ENCODE results near the gene CFAP77.

The CFAP77 gene

DNA sequence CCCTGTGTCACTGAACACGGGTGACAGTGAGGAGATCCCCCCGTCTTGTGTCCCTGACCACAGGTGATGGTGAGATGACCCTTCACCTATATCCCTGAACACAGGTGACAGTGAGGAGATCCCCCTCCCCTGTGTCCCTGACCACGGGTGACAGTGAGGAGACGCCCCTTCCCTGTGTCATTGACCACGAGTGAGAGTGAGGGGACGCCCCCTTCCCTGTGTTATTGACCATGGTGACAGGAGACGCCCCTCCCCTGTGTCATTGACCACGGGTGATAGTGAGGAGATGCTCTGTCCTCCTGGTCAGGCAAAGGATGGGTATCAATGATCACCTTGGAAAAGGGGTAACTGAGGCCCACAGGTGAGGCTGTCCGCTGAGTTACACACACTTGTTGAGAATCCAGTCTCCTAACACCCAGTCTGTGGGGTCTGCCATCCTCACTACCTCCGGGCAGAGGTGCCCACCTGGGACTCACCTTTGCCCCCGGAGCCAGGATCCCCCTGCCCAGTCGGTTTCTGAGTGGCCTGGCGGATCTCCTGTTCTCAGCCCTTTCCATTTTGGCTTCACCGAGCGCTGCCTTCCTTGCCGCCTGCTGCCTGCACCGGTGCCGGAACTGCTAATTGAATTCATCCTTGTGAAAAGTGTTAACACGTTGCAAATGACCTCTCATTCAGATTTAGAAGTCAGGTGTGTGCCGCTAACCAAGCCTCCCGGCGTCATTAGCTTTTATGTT, 104.2 kb downstream of the CFAP77 start:
- in situ Hi-C loops (cut with MboI; ENCODE audit: low sequenced_read_pairs), result no loop called here

DNA sequence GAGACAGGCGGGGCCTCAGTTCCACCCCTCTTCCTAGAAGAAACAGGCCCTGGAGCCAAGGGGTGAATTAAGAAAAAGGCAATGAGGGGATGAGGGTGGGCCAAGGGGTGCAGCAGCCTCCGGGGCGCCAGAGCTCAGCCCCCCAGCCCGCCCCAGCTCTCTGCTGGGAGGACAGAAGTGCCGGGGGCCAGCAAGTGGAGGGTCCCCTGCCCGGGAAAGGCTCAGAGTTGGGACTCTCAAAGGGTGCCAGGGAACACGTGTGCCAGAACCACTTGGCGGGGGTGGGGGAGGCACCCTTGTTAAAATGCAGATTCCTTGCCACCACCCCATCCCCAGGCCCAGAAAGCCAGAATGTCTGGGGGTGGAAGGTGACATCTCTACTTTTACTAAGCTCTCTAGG, 104.8 kb downstream of the CFAP77 start:
- in situ Hi-C loops (cut with MboI; ENCODE audit: low sequenced_read_pairs), result no loop called here

DNA sequence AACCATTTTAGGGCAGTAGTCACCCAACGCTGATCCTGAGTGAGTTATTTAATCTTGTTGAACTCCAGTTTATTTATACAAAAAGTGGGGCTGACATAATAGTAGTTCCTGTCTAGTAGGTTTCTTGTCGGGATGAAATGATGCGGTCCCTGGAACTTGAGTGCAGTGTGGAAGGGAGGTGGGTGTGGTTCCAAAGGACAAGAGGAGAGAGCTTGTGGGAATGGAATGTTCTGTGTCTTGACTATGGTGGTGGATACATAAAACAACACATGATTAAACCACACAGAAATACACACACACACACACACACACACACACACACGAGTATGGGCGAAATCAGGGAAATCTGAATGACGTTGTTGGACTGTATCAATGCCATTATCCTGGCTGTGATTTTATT, 106.3 kb downstream of the CFAP77 start:
- in situ Hi-C loops (cut with MboI; ENCODE audit: low sequenced_read_pairs), result no loop called here

DNA sequence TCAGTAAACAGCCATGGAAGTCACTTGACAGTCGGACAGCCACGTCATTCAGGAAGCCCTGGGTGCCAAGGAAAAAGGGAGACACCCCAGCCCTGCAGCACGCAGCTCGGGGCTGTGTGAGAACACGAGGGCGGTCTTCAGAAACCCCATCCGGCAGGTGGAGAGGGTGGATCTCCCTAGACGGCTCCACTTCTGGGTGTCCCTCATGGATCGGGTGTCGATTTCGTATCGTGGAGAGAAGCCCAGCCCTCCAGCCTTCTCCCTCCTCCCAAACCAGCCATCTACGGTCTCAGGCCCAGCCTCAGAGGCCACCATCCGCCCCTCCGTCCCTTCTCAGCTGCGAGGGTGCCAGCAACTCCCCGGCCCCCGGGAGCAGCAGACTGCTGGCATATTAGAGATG, 106.9 kb downstream of the CFAP77 start:
- in situ Hi-C loops (cut with MboI; ENCODE audit: low sequenced_read_pairs), result no loop called here

DNA sequence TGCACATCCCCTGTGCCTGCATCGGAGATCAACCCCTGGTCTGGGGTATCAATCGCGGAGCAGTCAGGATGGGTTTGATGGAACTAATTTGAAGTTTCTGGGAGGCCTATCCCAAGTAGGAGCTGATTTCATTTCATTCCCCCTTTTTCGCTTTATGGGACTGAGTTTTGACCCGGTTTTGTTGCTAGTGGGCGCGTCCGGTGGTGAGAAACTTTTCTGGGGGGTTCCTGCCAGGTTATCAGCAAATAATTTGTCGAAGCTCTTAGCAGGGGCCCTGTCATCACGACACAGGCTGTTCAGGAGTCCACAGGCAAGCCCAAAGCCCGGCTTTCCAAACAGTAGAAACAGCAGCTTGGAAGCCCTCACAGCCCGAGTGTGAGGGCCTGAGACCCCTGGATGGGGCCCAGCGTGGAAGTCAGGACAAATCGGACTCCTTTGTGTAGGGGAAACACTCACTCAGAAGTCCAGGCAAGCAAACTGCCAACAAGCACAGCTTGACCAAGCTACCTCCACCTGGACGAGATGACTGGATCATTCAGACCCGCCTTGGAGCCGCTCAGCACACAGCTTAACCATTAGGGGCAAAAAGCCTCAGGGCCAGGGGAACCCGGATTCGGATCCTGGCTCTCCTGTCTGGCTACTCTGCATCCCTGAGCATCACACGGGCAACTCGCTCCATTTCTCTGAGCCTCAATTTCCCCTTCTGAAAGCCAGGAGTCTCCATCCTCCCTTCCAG, 108.0 kb downstream of the CFAP77 start:
- in situ Hi-C loops (cut with MboI; ENCODE audit: low sequenced_read_pairs), result no loop called here

DNA sequence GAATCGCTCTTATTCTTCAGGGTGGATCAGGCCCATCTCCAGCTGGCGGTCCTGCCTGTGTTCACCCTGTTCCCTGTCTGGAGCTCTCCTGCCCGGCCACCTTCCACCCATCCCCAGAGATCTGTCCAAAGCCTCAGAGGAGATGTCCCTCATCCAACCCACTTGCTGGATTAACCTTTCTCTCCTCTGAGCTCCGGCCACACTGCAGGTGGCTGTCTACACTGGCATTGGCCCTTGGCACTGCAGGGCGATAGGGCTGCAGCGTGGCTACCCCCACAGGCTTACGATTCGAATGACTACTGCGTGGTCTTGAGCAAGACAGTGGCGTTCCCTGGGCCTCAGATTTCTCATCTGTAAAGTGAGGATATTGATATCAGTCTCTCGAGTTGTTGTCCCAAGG, 108.6 kb downstream of the CFAP77 start:
- in situ Hi-C loops (cut with MboI; ENCODE audit: low sequenced_read_pairs), result no loop called here

DNA sequence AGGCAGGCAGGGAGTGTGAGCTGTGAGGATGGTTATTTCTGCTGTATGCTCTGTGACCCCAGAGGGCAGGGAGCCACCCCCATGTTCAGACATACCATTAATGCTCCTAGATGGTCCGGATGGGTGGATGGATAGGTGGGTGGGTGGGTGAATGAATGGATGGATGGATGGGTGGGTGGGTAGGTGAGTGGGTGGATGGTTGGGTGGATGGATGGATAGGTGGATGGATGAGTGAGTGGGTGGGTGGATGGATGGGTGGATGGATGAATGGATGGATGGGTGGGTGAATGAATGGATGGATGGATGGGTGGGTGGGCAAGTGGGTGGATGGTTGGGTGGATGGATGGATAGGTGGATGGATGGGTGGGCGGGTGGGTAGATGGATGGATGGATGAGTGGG, 109.0 kb downstream of the CFAP77 start:
- in situ Hi-C loops (cut with MboI; ENCODE audit: low sequenced_read_pairs), result no loop called here

DNA sequence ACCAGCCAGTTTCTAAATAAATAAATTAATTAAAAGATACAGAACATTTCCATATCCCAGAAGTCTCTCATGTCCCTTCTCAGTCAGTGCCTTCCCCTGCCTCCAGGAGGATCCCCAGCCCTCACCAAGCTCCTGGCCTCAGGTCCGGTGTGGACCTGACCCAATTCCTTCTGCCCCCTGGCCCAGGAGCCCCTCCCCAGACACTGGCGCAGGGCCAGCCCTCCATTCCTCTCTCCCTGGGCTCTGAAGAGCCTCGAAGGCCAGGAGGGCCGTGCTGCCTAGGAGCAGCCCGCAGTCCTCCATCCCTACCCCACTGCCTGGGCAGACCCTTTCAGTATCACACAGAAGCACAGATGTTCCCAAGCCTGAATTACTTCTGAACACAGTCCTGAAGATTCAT, 110.6 kb downstream of the CFAP77 start:
- in situ Hi-C loops (cut with MboI; ENCODE audit: low sequenced_read_pairs), result no loop called here

DNA sequence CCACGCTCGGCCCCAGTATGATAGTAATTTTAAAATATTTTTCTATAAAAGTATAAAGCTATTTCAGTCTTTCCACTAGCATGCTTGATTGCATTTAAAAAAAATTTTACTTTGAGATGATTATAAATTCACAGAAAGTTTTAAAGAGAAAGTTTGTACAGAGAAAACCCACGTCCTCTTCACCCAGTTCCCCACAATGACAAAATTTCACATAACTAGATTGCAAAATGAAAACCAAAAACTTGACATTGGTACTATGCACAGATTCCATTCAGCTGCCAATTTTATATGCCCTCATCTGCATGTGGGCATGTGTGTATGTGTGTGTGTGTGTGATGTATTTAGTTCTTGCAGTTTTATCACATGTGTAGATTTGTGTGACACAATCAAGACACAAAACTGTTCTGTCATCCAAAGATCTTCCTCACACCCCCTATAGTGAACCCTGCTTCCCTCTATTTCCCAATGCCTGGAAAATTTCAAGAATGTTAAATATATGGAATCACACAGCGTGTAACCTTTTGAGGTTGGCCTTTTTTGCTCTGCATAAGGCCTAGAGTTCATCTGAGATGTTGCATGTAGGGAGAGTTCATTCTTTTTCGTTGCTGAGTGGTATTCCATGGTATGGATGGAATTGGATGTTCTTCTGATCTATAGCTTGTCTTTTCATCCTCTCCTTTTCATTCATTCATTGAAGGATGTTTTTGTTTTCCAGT, 115.5 kb downstream of the CFAP77 start:
- in situ Hi-C loops (cut with MboI; ENCODE audit: low sequenced_read_pairs), result no loop called here

DNA sequence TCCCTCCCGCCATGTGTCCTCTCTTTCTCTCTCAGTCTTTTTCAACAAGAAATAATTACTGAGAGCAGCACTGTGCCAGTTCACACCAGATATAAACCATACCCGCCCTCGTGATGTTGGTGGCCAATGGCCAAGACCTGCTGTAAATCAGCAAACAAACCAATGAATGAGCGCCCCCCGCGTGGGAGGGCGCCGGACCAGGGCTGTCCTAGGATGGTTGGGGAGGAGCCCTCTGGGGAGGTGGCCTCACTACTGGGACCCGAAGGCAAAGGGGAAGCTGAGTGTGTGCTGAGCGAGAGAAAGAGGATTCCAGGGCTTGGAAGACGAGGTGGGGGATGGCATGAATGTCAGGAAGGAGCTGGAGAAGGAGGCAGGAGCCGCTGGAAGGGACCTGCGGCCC, 121.2 kb downstream of the CFAP77 start:
- in situ Hi-C loops (cut with MboI; ENCODE audit: low sequenced_read_pairs), result no loop called here

DNA sequence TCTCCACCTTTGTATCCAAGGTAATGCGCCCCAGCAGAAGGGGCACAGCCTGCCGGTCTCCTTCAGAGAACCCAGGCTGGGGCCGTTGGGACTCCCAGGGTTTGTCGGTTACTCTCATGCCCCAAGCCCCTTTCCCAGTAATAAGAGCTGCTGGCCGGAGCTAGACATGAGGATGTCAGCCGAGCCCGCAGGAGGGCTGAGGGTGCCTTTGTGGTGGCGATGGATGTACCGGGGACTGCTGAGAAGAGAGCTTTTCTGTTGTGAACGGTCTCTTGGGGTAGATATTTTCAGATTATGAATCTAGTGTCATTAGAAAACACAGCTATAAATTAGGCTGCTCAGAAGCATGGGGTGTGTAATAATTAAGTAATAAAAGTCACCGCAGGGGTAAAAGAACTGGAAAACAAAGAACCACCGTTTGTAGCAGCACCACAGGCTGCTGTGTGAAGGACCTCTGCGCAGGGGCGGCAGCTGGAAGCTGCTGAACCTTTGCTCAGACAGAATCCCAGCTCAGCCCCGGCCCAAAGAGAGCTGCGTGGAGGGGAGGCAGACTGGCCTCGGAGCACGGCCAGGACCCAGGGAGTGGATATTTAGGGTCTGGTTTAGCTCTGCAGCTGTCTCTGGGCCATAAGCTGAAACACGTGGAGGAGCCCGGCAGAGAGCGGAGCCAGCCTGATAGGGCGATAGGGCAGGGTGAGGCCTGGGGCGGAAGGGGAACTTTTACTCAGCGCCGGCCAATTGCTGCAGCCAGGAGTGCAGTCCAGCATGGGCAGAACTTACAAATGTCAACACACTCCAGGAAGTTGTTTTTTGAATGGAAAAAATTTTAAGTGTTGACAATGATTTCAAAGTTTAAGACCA, 121.9 kb downstream of the CFAP77 start:
- in situ Hi-C loops (cut with MboI; ENCODE audit: low sequenced_read_pairs), result no loop called here

DNA sequence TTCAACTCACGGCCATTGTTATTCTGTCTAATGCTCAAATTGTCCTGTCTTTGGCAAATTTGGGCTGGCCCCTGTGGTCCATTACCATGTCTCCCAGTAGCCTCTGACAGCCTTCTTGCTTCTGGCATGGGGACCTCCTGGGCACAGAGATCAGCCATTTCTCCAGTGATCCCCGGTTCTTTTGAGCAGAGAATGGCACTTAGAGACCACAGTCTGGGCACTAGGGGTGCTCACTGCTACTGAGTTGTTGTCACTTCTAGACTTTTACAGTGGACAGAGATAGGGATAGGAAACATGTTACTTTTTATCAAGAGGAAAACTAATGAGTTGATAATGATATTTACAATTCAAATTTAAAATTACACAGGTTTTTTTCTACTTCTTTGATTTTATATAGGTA, 124.8 kb downstream of the CFAP77 start:
- in situ Hi-C loops (cut with MboI; ENCODE audit: low sequenced_read_pairs), result no loop called here

DNA sequence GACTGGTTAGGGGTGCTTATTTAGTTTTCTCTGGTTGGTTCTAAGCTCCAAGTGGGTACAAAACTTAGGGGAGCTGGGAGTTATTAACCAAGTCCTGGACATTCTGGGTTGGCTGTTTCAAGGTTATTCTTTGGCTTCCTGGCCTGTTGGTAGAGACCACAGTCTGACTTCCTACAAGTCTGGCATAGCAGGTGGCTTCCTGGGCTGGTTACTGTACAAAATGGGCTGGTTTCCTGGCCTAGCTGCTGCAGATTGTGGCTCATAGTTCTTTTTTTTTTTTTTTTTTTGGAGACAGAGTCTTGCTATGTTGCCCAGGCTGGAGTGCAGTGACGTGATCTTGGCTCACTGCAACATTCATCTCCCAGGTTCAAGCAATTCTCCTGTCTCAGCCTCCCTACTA, 126.1 kb downstream of the CFAP77 start:
- in situ Hi-C loops (cut with MboI; ENCODE audit: low sequenced_read_pairs), result no loop called here

DNA sequence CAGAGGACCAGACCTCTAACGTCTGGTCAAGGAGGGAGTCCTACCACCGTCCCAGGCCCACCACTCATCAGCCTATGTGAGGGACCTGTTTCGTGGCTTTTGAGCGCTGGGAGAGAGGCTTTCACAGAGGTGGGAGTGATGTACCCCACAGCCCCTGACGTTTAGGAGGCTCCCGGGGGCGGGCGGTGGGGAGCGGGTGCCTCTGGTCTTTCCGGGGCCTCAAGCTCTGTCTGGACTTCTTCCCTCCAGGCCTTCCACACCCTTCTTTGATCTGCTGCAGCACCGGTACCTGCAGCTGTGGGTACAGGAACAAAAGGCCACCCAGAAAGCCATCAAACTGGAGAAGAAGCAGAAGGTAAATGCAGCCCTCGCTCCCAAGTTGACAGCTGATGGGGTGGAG, 127.3 kb downstream of the CFAP77 start:
- in situ Hi-C loops (cut with MboI; ENCODE audit: low sequenced_read_pairs), result no loop called here

DNA sequence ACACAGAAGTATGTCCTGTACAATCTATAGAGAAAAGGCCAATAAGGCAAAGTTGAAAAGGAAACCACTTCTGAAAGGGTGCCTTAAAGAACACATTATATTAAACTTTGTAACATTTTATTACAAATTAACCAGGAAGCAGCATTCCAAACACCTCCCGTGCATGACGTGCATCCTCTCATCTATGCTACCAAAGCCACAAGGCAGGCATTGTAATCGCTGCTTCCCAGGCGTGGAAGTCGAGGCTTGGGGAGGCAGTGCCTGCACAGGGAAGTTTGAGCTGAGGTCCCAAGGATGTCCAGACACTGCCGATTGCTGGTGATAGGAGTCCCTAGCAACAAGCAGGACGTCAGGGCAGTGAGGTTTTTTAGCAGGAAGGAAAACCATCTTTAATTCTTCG, 128.1 kb downstream of the CFAP77 start:
- in situ Hi-C loops (cut with MboI; ENCODE audit: low sequenced_read_pairs), result no loop called here

DNA sequence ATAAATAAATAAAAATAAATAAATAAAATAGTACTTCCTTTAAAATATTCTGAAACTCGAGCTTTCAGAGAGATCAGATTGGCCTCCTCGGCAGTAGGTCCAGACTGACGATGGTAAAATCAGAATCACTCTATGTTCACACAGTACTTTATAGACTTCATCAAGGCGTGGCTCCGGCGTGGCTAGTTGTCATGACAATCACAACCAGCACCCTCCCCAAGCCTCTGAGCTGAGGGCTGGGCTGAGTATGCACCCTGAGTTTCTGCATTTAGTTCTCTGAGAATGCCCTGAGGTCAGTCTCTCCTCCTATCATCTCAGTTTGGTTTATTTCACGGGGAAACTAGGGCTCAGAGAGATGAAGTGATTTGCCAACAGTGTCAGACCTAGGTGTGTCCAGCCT, 129.1 kb downstream of the CFAP77 start:
- in situ Hi-C loops (cut with MboI; ENCODE audit: low sequenced_read_pairs), result no loop called here

DNA sequence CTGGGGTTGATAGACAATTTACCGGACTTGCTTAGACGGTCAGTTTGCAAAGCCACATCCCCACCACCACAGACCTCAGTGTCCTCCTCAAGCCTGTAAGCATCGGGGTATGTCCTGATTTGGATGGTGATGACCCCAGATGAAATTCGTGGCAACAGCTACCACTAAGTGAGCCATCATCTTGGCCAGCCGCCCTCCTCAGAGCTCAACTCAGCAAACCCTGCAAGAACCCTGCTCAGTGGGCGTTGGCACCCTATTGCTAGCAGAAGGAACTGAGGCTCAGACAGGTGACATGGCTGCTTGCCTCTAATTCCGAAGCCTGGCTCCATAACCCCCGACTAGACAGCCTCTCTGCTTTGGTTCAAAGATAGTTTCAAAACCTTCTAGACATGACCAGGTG, 131.0 kb downstream of the CFAP77 start:
- in situ Hi-C loops (cut with MboI; ENCODE audit: low sequenced_read_pairs), result no loop called here

DNA sequence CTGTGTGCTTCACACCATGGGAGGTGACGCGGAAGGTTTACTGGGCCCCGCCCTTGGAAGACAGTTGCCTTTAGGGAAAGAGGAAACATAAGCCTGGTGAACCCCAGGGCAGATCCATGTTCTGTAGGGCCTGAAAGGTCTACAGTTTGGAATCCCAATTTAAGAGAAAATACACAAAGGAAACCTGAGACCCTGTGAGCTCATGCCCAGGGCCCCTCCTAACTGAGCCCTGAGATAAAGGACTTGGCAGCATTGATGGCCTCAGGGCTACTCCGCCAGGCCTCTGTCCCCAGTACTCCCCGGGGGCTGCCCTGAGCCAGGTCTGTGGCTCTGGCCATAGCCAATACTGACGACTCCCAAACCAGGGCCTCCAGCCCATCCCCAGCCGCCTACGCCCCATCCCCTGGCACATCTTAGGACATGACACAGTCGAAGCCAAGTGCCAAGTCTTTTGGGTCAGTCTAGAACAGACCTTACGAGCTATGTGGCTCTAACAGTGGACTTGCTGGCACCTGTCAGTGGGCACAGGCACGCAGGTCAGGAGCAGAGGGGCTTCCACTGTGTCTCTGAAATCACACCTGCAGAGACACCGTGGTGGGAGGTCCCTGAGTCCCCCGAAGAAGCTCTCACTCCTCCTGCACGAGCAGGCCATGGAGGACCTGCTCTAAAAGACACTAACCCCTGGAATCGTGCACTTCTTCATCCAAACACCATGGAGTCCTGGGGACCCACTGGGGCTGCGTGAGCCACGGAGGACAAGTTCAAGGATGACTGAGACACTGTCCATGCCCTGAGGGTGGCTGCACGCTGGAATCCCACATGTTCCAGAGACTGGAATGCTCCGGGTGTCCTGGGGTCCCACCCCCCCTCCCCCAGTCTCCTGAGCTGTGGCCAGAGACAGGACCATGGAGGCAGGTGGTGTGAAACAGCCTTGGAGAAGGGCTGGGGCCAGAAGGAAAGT, 132.1 kb downstream of the CFAP77 start:
- in situ Hi-C loops (cut with MboI; ENCODE audit: low sequenced_read_pairs), result no loop called here

DNA sequence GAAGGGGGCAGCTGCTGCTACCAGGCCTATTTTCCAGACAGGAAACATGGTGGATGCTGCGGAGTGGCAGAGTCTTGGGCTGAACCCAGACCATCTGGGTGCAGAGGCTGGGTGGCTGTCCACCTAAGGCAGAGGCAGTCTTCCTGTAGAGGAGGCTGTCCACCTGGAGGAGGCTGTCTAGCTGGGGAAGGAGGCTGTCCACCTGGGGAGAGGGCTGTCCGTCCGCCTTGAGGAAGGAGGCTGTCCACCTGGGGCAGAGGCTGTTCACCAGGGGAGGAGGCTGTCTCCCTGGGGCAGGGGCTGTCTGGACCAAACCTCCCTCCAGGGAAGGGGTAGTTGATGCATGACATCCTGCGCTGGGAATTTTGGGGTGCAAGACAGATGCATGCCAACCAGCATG, 133.2 kb downstream of the CFAP77 start:
- in situ Hi-C loops (cut with MboI; ENCODE audit: low sequenced_read_pairs), result no loop called here

DNA sequence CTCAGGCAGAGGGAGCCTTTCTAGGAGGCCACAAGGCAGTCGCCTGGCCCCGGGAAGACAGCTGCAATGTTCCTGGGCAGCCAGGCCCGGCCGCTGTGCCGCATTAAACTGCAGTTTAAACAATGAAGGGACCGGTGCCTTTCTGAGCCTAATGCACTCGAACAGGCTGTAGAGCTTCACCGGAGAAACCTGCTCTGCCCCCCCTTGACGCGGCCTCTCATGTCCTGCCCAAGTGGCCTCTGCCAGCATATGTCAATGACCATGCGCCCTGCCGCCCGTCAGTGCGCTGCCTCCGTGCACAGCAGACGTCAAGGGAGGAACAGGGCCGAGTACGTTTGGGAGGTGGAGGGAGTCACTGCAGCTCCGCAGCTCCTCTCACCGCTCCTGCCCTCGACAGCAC, 133.9 kb downstream of the CFAP77 start:
- in situ Hi-C loops (cut with MboI; ENCODE audit: low sequenced_read_pairs), result no loop called here

Data from HL-60/S4 treated with retinoic acid at 250 ng/mL for 4 days and 3 days (cell line).